Keratinocyte (primary cell): ENCODE measurements around the gene EGFL7. TPM values are rescaled to one million over a fixed set of nuclear protein-coding genes. Genes with fewer than 3 reads are reported as not detected.

Source experiments
- DNase-seq: peaks from one replicate; pipeline ENCODE4 v3.0.0-alpha.2; 2011; ENCODE audit warnings: low read depth, missing footprints, low spot score
- FAIRE-seq: peaks from 2 replicates; lab custom pipeline; 2011; peaks lifted over from hg19 to GRCh38; lab: Jason Lieb, UNC
- H2AFZ ChIP-seq: 2 replicates; pipeline ENCODE4 v1.6.0; 2012; ENCODE audit warnings: low read length, control low read depth, inconsistent platforms; ENCODE audit not compliant: control insufficient read depth
- H3K27ac ChIP-seq: 2 replicates; pipeline ENCODE4 v1.5.1; 2011; ENCODE audit warnings: low read length; ENCODE audit not compliant: control insufficient read depth, insufficient read depth
- H3K27me3 ChIP-seq: 3 replicates; pipeline ENCODE4 v1.6.0; 2011; ENCODE audit warnings: low read length; ENCODE audit not compliant: control insufficient read depth, insufficient read depth; ENCODE audit errors: extremely low read depth
- H3K36me3 ChIP-seq, 2 experiments: 2 replicates in 1 of 2; 3 replicates in 1 of 2; pipeline ENCODE4 v1.5.1; 2011; ENCODE audit warnings: low read length in 2 of 2, mild to moderate bottlenecking in 1 of 2; ENCODE audit not compliant: control insufficient read depth in 2 of 2, insufficient read depth in 2 of 2; ENCODE audit errors: extremely low read depth in 1 of 2
- H3K4me1 ChIP-seq: 3 replicates; pipeline ENCODE4 v1.5.1; 2011; ENCODE audit warnings: low read length; ENCODE audit not compliant: control insufficient read depth, insufficient read depth; ENCODE audit errors: extremely low read depth
- H3K4me2 ChIP-seq: 3 replicates; pipeline ENCODE4 v1.6.0; 2011; ENCODE audit warnings: low read depth, low read length; ENCODE audit not compliant: control insufficient read depth, insufficient read depth; ENCODE audit errors: extremely low read depth
- H3K4me3 ChIP-seq, 3 experiments: fragments of 200-600 bp in 1 of 3; sonication (generic) in 1 of 3; 2 replicates in 2 of 3; 3 replicates in 1 of 3; pipeline ENCODE4 v1.5.1; 2011 to 2016; ENCODE audit warnings: low read length in 3 of 3, mild to moderate bottlenecking in 3 of 3, control low read depth in 2 of 3, inconsistent platforms in 1 of 3, low read depth in 1 of 3, mixed read lengths in 1 of 3, mixed run types in 1 of 3, moderate library complexity in 1 of 3; ENCODE audit not compliant: control insufficient read depth in 2 of 3, insufficient read depth in 2 of 3; ENCODE audit errors: extremely low read depth in 1 of 3
- H3K79me2 ChIP-seq: 2 replicates; pipeline ENCODE4 v1.6.0; 2012; ENCODE audit warnings: low read length; ENCODE audit not compliant: control insufficient read depth, insufficient read depth
- H3K9ac ChIP-seq: 3 replicates; pipeline ENCODE4 v1.6.0; 2011; ENCODE audit warnings: low read length; ENCODE audit not compliant: control insufficient read depth, insufficient read depth; ENCODE audit errors: extremely low read depth
- H3K9me1 ChIP-seq: 3 replicates; pipeline ENCODE4 v1.6.0; 2011; ENCODE audit warnings: low read length; ENCODE audit not compliant: control insufficient read depth, insufficient read depth; ENCODE audit errors: extremely low read depth
- H3K9me3 ChIP-seq: 2 replicates; pipeline ENCODE4 v1.5.1; 2012; ENCODE audit warnings: low read depth, low read length; ENCODE audit not compliant: control insufficient read depth
- H4K20me1 ChIP-seq: 3 replicates; pipeline ENCODE4 v1.6.0; 2011; ENCODE audit warnings: low read length; ENCODE audit not compliant: control insufficient read depth, insufficient read depth; ENCODE audit errors: extremely low read depth
- CTCF ChIP-seq, 3 experiments: IDR thresholded peaks in 1 of 3; conservative IDR thresholded peaks in 1 of 3; optimal IDR thresholded peaks in 1 of 3; 2 replicates in 2 of 3; 3 replicates in 1 of 3; pipeline versions ENCODE3 to v1.5.1; 2011; ENCODE audit warnings: low read length in 3 of 3, mild to moderate bottlenecking in 3 of 3, moderate library complexity in 2 of 3, control low read depth in 1 of 3, inconsistent platforms in 1 of 3; ENCODE audit not compliant: insufficient read depth in 2 of 3; ENCODE audit errors: extremely low read depth in 1 of 3
- EZH2 ChIP-seq: IDR thresholded peaks from one replicate; pipeline ENCODE4 v1.6.1; 2012; ENCODE audit warnings: inconsistent platforms, mild to moderate bottlenecking, low read length, moderate library complexity
- dilution Hi-C: fragments of 300-500 bp; cut with MboI; formaldehyde crosslinking; loops from one replicate; pipeline ENCODE4 v1.7.0; 2020; ENCODE audit warnings: low sequenced_read_pairs; ENCODE audit not compliant: extremely low pct_ligation_motif_present
- polyA plus RNA-seq, 5 experiments: library from polyadenylated mRNA; depleted of rRNA in 3 of 5; stranded (reverse) in 3 of 5; stranded (forward) in 1 of 5; unstranded in 1 of 5; fragments of >200 nt; gene quantifications; 1 replicate in 1 of 5; 2 replicates in 3 of 5; 3 replicates in 1 of 5; pipeline versions ENCODE4 v1.2.1 to v1.2.3, GENCODE V29; 2011 to 2012; ENCODE audit warnings: missing spikeins in 2 of 5, low read depth in 1 of 5, low replicate concordance in 1 of 5

EGFL7 gene
- polyA plus RNA-seq, 1 donor (not counting 4 experiments of a cell fraction or from before 2014, with no cell fraction given) = 4.2 TPM

- Histone ChIP-seq H3K27ac (no peak overlapping the region), H3K9me1 (no peaks in the 10 kb centered on the region), H3K27me3 (peaks cover 43% of the 10 kb centered on the region), H3K4me3 (peak overlapping the region in 1 of 3 experiments; percentile 26), H3K9me3 (no peaks in the 10 kb centered on the region), H3K36me3 (no peaks in the 10 kb centered on the region), H3K4me2 (no peak overlapping the region), H3K4me1 (no peaks in the 10 kb centered on the region), H4K20me1 (no peaks in the 10 kb centered on the region), H3K79me2 (no peaks in the 10 kb centered on the region), H3K9ac (no peak overlapping the region), H2AFZ (no peak overlapping the region)
- no peak for FAIRE-seq
- TF ChIP-seq EZH2 = no peak
- TF ChIP-seq CTCF (optimal IDR thresholded peaks at IDR 0.05 in 1 of 3, IDR thresholded peaks at IDR 0.05 in 1 of 3, conservative IDR thresholded peaks at IDR 0.05 in 1 of 3; ENCODE audit: extremely low read depth in 1 of 3, insufficient read depth in 2 of 3, low read length in 3 of 3) = no peak
- DNase-seq = no peak
- dilution Hi-C loops = no loop called here
Observed at GRCh38 chr9:136666372-136667213, 3.9 kb downstream of the EGFL7 start.

DNA sequence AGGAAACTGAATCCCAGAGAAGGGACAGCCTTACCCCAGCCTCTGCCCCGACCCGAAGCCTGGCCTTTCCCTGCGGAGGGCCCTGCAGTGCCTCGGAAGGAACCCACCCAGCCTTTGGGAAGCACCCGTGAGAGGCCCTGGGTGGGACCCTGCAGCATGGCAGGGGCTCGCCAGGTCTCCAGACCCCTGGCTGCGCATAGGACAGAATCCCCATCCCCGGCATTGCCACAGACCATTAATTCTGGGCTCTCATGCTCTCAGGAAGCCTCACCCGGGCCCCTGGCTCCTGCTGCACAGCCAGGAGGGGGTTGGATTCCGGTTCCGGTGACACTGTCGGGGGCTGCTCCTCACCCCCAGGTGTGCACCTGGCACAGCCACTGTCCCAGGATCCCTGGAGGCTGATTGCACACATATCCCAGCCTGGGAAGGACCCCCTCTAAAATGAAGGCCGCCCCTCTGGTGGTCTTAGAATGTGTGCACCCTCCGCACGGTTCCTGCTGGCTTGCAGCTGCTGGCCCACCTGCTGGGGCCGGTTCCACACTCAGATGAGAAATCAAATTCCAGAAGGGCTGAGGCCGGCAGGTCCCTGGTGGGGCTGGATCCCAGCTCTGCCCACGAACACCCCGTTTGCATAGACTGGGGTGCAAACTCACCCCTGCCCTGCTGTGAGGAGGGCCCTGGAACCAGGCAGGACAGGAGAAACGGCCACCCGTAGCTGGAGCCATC is 4.7 kb downstream of the EGFL7 start:
- Histone ChIP-seq H3K36me3 (no peaks in the 10 kb centered on the region), H3K9ac (no peak overlapping the region), H3K4me1 (no peaks in the 10 kb centered on the region), H3K9me1 (no peaks in the 10 kb centered on the region), H3K79me2 (no peaks in the 10 kb centered on the region), H3K4me3 (no peak overlapping the region), H2AFZ (no peak overlapping the region), H3K9me3 (no peaks in the 10 kb centered on the region), H4K20me1 (no peaks in the 10 kb centered on the region), H3K27me3 (peaks cover 43% of the 10 kb centered on the region), H3K27ac (no peak overlapping the region), H3K4me2 (no peak overlapping the region)
- no peak for FAIRE-seq
- dilution Hi-C loops = no loop called here
- TF ChIP-seq EZH2 = no peak
- no peak for TF ChIP-seq CTCF (optimal IDR thresholded peaks at IDR 0.05 in 1 of 3, IDR thresholded peaks at IDR 0.05 in 1 of 3, conservative IDR thresholded peaks at IDR 0.05 in 1 of 3; ENCODE audit: extremely low read depth in 1 of 3, insufficient read depth in 2 of 3, low read length in 3 of 3)
- no peak for DNase-seq
